Parietal lobe (tissue), 2 donors: Measurements from ENCODE around the gene HVCN1. TPM values are rescaled to one million over a fixed set of nuclear protein-coding genes. Genes with fewer than 3 reads are reported as not detected.

Source experiments
- small RNA-seq: library from RNA; depleted of rRNA; stranded (forward); fragments of <200 nt; gene quantifications from one replicate; pipeline ENCODE3, GENCODE V24; 2014; ENCODE audit warnings: low replicate concordance
- total RNA-seq: library from RNA; depleted of rRNA; stranded (reverse); fragments of >200 nt; gene quantifications from one replicate; pipeline ENCODE4 v1.2.3, GENCODE V29; 2014

The HVCN1 gene, protein sequence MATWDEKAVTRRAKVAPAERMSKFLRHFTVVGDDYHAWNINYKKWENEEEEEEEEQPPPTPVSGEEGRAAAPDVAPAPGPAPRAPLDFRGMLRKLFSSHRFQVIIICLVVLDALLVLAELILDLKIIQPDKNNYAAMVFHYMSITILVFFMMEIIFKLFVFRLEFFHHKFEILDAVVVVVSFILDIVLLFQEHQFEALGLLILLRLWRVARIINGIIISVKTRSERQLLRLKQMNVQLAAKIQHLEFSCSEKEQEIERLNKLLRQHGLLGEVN
- 6.9 TPM for total RNA-seq

DNA sequence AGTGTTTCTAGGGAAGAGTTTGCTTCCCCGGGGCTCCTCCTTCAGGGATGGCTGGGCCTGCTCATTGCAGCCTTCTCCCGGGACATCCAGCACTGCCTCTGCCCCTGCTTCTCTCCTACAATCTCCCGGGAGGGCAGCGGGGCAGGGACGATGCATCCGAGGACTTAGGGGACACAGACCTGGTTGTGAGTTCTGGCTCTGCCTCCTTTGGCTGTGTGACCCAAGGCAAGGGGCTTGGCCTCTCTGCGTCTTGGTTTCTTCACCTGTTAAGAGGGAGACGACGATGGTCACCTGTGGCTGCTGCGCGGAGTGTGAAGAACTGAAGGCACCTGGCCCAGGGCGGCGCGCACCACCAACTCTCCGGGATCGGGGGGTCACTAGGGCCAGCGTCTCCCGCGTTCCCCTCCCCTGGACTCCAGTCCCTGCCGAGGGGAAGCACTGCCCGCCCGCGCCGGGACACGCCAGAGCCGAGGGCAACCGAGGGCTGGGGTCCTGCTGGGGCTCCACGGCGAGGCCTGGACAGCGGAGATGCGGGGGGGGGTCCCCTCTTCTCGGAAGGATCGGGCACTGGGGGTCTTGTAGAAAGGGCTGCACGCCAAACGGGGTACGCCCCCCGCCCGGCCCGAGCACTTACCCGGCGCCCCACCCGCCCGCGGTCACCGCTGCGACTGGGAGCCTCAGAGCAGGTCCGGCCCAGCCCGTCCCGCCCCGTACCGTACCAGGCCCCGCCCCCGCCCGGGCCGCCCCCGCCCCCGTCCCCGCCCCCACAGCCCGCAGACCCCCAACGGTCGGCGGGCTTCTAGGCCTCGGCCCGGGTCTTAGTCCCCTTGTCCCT is at the start of gene HVCN1:
TSS of gene HVCN1 (minus strand) at position 670 of the 835 bp plus-strand sequence. CDS start 5,870 bp downstream, outside the sequence.

DNA sequence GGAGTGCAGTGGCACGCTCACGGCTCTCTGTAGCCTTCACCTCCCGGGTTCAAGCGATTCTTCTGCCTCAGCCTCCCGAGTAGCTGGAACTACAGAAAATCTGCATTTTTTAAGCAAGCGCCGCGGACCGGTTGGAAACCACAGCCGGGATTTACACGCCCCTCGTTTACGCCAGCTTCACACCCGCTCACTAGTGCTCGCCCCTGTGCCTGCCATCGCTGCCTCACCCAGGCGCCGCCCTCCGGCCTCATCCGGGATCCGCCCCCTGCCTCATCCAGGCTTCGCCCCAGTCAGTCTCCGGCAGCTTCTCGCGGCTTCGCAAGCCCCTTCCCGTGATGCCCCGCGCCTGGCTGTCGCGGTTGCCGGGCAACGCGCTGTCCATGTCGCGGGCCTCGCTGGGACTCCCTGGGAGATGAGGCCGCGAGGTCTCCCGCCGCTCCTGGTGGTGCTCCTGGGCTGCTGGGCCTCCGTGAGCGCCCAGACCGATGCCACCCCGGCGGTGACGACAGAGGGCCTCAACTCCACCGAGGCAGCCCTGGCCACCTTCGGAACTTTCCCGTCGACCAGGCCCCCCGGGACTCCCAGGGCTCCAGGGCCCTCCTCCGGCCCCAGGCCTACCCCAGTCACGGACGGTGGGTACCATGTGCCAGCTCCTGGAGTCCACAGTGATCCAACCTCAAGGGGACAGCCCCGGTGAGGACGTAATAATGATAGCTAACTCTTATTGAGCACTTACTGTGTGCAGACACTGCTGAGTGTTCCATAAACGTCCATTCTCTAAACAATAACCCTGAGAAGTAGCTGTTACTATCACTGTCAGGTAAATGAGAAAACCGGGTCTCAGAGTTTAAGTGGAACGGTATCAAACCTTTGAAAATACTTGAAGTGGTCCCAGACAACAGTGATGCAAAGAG is 74.9 kb downstream of the HVCN1 start, which contains the start of gene TCTN1:
TSS of gene TCTN1 (plus strand) at position 359 of the 914 bp plus-strand sequence. CDS start at position 413, 54 bp downstream.

Small RNA genes within 50 kb of the gene (small RNA-seq; reads per million reads assigned to genes)
- not detected for gene RN7SL387P

Other genes with a start within 250 kb of the HVCN1 start
- 96.1 TPM for gene ARPC3, start 238.8 kb downstream of the HVCN1 start, total RNA-seq
- gene GPN3, start 220.9 kb downstream of the HVCN1 start, total RNA-seq = 12.5 TPM
- gene FAM216A, start 220.3 kb downstream of the HVCN1 start, total RNA-seq = 30.0 TPM
- 118 TPM for gene VPS29, start 187.0 kb downstream of the HVCN1 start, total RNA-seq
- gene RAD9B, start 186.8 kb downstream of the HVCN1 start, total RNA-seq = 1.3 TPM
- gene PPTC7, start 105.8 kb downstream of the HVCN1 start, total RNA-seq = 12.8 TPM
- gene TCTN1, start 75.0 kb downstream of the HVCN1 start, total RNA-seq = 60.1 TPM
- 130 TPM for gene PPP1CC, start 53.8 kb upstream of the HVCN1 start, total RNA-seq
- not detected for gene CCDC63, start 157.9 kb upstream of the HVCN1 start, total RNA-seq
- not detected for gene MYL2, start 231.5 kb upstream of the HVCN1 start, total RNA-seq